ENCODE data around the gene TMEM255A.

DNA sequence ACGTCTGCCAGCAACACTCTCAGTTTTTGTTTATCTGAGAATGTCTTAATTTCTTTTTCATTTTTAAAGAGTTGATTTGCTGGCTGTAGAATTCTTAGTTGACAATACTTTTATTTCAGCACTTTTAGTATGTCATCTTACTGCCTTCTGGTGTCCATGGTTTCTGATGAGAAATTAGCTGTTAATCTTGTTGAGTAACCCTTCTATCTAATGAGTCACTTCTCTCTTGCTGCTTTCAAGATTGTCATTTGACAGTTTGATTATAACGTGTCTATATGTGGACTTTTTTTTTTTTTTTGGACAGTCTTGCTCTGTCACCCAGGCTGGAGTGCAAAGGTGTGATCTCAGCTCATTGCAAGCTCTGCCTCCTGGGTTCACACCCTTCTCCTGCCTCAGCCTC is 24.0 kb upstream of the TMEM255A start:
- TF ChIP-seq ZNF8 (CRISPR knock-in tag; IDR thresholded peaks at IDR 0.05) (no peak), ARNTL (CRISPR knock-in tag; IDR thresholded peaks at IDR 0.05; ENCODE audit: borderline replicate concordance, low read depth) (no peak), ZNF70 (CRISPR knock-in tag; IDR thresholded peaks at IDR 0.05) (no peak), ZFP30 (CRISPR knock-in tag; IDR thresholded peaks at IDR 0.05) (no peak), SNAI2 (CRISPR knock-in tag; IDR thresholded peaks at IDR 0.05) (no peak)
- TF ChIP-seq, protein P1, sequence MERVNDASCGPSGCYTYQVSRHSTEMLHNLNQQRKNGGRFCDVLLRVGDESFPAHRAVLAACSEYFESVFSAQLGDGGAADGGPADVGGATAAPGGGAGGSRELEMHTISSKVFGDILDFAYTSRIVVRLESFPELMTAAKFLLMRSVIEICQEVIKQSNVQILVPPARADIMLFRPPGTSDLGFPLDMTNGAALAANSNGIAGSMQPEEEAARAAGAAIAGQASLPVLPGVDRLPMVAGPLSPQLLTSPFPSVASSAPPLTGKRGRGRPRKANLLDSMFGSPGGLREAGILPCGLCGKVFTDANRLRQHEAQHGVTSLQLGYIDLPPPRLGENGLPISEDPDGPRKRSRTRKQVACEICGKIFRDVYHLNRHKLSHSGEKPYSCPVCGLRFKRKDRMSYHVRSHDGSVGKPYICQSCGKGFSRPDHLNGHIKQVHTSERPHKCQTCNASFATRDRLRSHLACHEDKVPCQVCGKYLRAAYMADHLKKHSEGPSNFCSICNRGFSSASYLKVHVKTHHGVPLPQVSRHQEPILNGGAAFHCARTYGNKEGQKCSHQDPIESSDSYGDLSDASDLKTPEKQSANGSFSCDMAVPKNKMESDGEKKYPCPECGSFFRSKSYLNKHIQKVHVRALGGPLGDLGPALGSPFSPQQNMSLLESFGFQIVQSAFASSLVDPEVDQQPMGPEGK (CRISPR knock-in tag; IDR thresholded peaks at IDR 0.05; ENCODE audit: borderline replicate concordance), result no peak
- TF ChIP-seq, protein P2, sequence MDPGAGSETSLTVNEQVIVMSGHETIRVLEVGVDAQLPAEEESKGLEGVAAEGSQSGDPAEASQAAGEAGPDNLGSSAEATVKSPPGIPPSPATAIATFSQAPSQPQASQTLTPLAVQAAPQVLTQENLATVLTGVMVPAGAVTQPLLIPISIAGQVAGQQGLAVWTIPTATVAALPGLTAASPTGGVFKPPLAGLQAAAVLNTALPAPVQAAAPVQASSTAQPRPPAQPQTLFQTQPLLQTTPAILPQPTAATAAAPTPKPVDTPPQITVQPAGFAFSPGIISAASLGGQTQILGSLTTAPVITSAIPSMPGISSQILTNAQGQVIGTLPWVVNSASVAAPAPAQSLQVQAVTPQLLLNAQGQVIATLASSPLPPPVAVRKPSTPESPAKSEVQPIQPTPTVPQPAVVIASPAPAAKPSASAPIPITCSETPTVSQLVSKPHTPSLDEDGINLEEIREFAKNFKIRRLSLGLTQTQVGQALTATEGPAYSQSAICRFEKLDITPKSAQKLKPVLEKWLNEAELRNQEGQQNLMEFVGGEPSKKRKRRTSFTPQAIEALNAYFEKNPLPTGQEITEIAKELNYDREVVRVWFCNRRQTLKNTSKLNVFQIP (CRISPR knock-in tag; IDR thresholded peaks at IDR 0.05; ENCODE audit: borderline replicate concordance, low read depth), result no peak
- TF ChIP-seq, protein P3, sequence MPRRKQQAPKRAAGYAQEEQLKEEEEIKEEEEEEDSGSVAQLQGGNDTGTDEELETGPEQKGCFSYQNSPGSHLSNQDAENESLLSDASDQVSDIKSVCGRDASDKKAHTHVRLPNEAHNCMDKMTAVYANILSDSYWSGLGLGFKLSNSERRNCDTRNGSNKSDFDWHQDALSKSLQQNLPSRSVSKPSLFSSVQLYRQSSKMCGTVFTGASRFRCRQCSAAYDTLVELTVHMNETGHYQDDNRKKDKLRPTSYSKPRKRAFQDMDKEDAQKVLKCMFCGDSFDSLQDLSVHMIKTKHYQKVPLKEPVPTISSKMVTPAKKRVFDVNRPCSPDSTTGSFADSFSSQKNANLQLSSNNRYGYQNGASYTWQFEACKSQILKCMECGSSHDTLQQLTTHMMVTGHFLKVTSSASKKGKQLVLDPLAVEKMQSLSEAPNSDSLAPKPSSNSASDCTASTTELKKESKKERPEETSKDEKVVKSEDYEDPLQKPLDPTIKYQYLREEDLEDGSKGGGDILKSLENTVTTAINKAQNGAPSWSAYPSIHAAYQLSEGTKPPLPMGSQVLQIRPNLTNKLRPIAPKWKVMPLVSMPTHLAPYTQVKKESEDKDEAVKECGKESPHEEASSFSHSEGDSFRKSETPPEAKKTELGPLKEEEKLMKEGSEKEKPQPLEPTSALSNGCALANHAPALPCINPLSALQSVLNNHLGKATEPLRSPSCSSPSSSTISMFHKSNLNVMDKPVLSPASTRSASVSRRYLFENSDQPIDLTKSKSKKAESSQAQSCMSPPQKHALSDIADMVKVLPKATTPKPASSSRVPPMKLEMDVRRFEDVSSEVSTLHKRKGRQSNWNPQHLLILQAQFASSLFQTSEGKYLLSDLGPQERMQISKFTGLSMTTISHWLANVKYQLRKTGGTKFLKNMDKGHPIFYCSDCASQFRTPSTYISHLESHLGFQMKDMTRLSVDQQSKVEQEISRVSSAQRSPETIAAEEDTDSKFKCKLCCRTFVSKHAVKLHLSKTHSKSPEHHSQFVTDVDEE (CRISPR knock-in tag; IDR thresholded peaks at IDR 0.05), result no peak

Data from SK-N-SH treated with all-trans-retinoic acid at 6 μM for 48 hours (cell line).